IMR-90 (cell line): ENCODE results near the gene ABHD10.

Experiments
- TF ChIP-seq, protein P1 (sequence below): conservative IDR thresholded peaks from 2 replicates; pipeline ENCODE4 v1.5.1; 2012; ENCODE audit warnings: mild to moderate bottlenecking, low read depth, low read length, improper control_type of control experiment
- TF ChIP-seq, protein P2 (sequence below): fragments of 150-350 bp; IDR thresholded peaks from 2 replicates; pipeline ENCODE4 v1.6.1; 2017; ENCODE audit warnings: mild to moderate bottlenecking, antibody characterized with exemption, low read length, low read depth

DNA sequence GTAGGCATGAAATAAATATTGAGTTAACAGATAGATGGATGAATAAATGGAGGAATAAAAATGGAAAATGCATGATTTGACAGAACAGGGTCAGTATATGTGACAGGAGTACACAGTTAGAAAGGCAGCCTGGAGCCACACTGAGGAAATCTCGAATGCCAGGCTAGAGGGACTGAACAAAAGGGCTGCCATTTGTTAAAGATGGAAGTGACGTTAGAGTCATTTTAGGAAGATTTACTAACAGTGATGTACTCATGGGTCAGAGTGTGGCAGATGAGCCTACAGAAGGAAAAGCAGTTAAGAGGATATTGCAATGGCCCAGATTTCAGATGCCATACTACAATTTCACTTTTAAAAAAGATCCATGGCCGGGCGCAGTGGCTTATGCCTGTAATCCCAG is 48.3 kb downstream of the ABHD10 start:
- TF ChIP-seq, protein P1, sequence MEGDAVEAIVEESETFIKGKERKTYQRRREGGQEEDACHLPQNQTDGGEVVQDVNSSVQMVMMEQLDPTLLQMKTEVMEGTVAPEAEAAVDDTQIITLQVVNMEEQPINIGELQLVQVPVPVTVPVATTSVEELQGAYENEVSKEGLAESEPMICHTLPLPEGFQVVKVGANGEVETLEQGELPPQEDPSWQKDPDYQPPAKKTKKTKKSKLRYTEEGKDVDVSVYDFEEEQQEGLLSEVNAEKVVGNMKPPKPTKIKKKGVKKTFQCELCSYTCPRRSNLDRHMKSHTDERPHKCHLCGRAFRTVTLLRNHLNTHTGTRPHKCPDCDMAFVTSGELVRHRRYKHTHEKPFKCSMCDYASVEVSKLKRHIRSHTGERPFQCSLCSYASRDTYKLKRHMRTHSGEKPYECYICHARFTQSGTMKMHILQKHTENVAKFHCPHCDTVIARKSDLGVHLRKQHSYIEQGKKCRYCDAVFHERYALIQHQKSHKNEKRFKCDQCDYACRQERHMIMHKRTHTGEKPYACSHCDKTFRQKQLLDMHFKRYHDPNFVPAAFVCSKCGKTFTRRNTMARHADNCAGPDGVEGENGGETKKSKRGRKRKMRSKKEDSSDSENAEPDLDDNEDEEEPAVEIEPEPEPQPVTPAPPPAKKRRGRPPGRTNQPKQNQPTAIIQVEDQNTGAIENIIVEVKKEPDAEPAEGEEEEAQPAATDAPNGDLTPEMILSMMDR: no peak
- TF ChIP-seq, protein P2, sequence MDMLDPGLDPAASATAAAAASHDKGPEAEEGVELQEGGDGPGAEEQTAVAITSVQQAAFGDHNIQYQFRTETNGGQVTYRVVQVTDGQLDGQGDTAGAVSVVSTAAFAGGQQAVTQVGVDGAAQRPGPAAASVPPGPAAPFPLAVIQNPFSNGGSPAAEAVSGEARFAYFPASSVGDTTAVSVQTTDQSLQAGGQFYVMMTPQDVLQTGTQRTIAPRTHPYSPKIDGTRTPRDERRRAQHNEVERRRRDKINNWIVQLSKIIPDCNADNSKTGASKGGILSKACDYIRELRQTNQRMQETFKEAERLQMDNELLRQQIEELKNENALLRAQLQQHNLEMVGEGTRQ: no peak
